Gastrocnemius medialis (tissue), 4 donors: ENCODE measurements around the gene PARP1. TPM values are rescaled to one million over a fixed set of nuclear protein-coding genes. Genes with fewer than 3 reads are reported as not detected.

Source experiments
- ATAC-seq, 2 donors: fragments of 150-250 bp; one replicate each; pipeline ENCODE4 v1.9.1; 2016
- DNase-seq, 2 donors: peaks; one replicate each; pipeline ENCODE4 v3.0.0-alpha.2; 2019
- H3K27ac ChIP-seq, 4 donors: fragments of 200-600 bp; sonication (generic); 1 replicate in 1 of 4; 2 replicates in 3 of 4; pipeline ENCODE4 v1.5.1; 2016 to 2018; ENCODE audit warnings: mild to moderate bottlenecking in 2 of 4, moderate library complexity in 1 of 4
- H3K27me3 ChIP-seq, 3 donors: fragments of 200-600 bp; sonication (generic) in 2 of 3; 1 replicate in 1 of 3; 2 replicates in 2 of 3; pipeline versions ENCODE4 v1.5.1 to v1.6.0; 2016 to 2019; ENCODE audit warnings: mild to moderate bottlenecking in 1 of 3, moderate library complexity in 1 of 3
- H3K36me3 ChIP-seq, 2 donors: fragments of 200-600 bp; sonication (generic) in 1 of 2; one replicate each; pipeline ENCODE4 v1.5.1; 2017 to 2018
- H3K4me1 ChIP-seq, 2 donors: fragments of 200-600 bp; sonication (generic) in 1 of 2; one replicate each; pipeline ENCODE4 v1.5.1; 2016 to 2017; ENCODE audit warnings: mild to moderate bottlenecking in 2 of 2
- H3K4me3 ChIP-seq, 4 donors: fragments of 200-600 bp; sonication (generic) in 3 of 4; 1 replicate in 1 of 4; 2 replicates in 3 of 4; pipeline ENCODE4 v1.5.1; 2016 to 2019; ENCODE audit warnings: mild to moderate bottlenecking in 2 of 4
- H3K9me3 ChIP-seq, 3 donors: fragments of 200-600 bp; sonication (generic) in 2 of 3; 1 replicate in 1 of 3; 2 replicates in 2 of 3; pipeline ENCODE4 v1.5.1; 2016 to 2019
- CTCF ChIP-seq, 5 experiments: fragments of 450-650 bp in 3 of 5; fragments of 200-600 bp in 2 of 5; sonication (generic) in 2 of 5; IDR thresholded peaks in 4 of 5; conservative IDR thresholded peaks in 1 of 5; 1 replicate in 4 of 5; 2 replicates in 1 of 5; pipeline ENCODE4 v1.5.1; 2016 to 2019; ENCODE audit warnings: antibody characterized with exemption in 5 of 5, mild to moderate bottlenecking in 3 of 5, moderate library complexity in 3 of 5
- POLR2A ChIP-seq, 2 donors: fragments of 450-650 bp; IDR thresholded peaks; one replicate each; pipeline ENCODE4 v1.6.1; 2017; ENCODE audit warnings: antibody characterized with exemption in 2 of 2, mild to moderate bottlenecking in 2 of 2, moderate library complexity in 2 of 2
- in situ Hi-C, 4 donors: fragments of 200-750 bp; cut with MboI; loops; one replicate each; pipeline versions ENCODE4 v1.15.0 to v1.8.0; 2017; ENCODE audit warnings: low sequenced_read_pairs in 4 of 4
- intact Hi-C: fragments of 100-400 bp; cut with DNase I; formaldehyde crosslinking; loops from one replicate; pipeline ENCODE4 v1.15.1; 2023; ENCODE audit warnings: low total_unique reads
- total RNA-seq, 4 donors: library from RNA; depleted of rRNA; stranded (reverse); fragments of >200 nt; gene quantifications; one replicate each; pipeline versions ENCODE4 v1.1.0 to v1.2.3, GENCODE V29; 2016

PARP1 gene
- total RNA-seq, 4 donors from 2014 or later, result 63.8 to 117 (median 99.7) TPM

- TF ChIP-seq CTCF (IDR thresholded peaks at IDR 0.05 in 4 of 5, conservative IDR thresholded peaks at IDR 0.05 in 1 of 5) (no peak), POLR2A (IDR thresholded peaks at IDR 0.05) (no peak)
- DNase-seq (no peak), ATAC-seq (no peak)
- H3K9me3 ChIP-seq, result no peaks in the 10 kb centered on the region
- H3K27me3 ChIP-seq, result no peaks in the 10 kb centered on the region
- no peak overlapping the region for H3K4me3 ChIP-seq
- in situ Hi-C loops (no loop called here), intact Hi-C loops (no loop called here)
- H3K36me3 ChIP-seq, result peaks cover 0 to 9% of the 10 kb centered on the region in 2 donors
- peak overlapping the region in 1 of 4 donors; percentile 9 for H3K27ac ChIP-seq
- H3K4me1 ChIP-seq, result peaks cover 70 to 76% of the 10 kb centered on the region in 2 donors
Observed at GRCh38 chr1:226404063-226404903, 3.6 kb downstream of the PARP1 start.

GRCh38 chr1:226403201-226404034 is 4.5 kb downstream of the PARP1 start:
- Histone ChIP-seq H3K27me3 (no peaks in the 10 kb centered on the region), H3K4me3 (no peak overlapping the region), H3K36me3 (peaks cover 0 to 9% of the 10 kb centered on the region in 2 donors), H3K4me1 (peaks cover 74 to 79% of the 10 kb centered on the region in 2 donors), H3K9me3 (no peaks in the 10 kb centered on the region), H3K27ac (peak overlapping the region in 1 of 4 donors; percentile 38)
- intact Hi-C loops, result no loop called here
- TF ChIP-seq CTCF (IDR thresholded peaks at IDR 0.05 in 4 of 5, conservative IDR thresholded peaks at IDR 0.05 in 1 of 5), result no peak
- no peak for TF ChIP-seq POLR2A (IDR thresholded peaks at IDR 0.05)
- DNase-seq, result no peak
- in situ Hi-C loops, result no loop called here
- no peak for ATAC-seq

- H3K4me1 ChIP-seq, result peaks cover 79 to 84% of the 10 kb centered on the region in 2 donors
- intact Hi-C loops (no loop called here), in situ Hi-C loops (no loop called here)
- DNase-seq (no peak), ATAC-seq (no peak)
- H3K27me3 ChIP-seq, result no peaks in the 10 kb centered on the region
- no peaks in the 10 kb centered on the region for H3K9me3 ChIP-seq
- TF ChIP-seq CTCF (IDR thresholded peaks at IDR 0.05 in 4 of 5, conservative IDR thresholded peaks at IDR 0.05 in 1 of 5) (no peak), POLR2A (IDR thresholded peaks at IDR 0.05) (no peak)
- peaks cover 0 to 9% of the 10 kb centered on the region in 2 donors for H3K36me3 ChIP-seq
- H3K27ac ChIP-seq, result peak overlapping the region in 1 of 4 donors; percentile 38
- H3K4me3 ChIP-seq, result no peak overlapping the region
Observed at GRCh38 chr1:226402739-226403165, 5.1 kb downstream of the PARP1 start.

- H3K4me3 ChIP-seq, result no peak overlapping the region
- in situ Hi-C loops, result no loop called here
- H3K27me3 ChIP-seq, result no peaks in the 10 kb centered on the region
- DNase-seq, result no peak
- TF ChIP-seq CTCF (IDR thresholded peaks at IDR 0.05 in 4 of 5, conservative IDR thresholded peaks at IDR 0.05 in 1 of 5) (no peak), POLR2A (IDR thresholded peaks at IDR 0.05) (no peak)
- ATAC-seq, result no peak
- peaks cover 0 to 9% of the 10 kb centered on the region in 2 donors for H3K36me3 ChIP-seq
- H3K27ac ChIP-seq, result peak overlapping the region; percentile 74 to 82 (median 75)
- peaks cover 83 to 89% of the 10 kb centered on the region in 2 donors for H3K4me1 ChIP-seq
- intact Hi-C loops, result no loop called here
- no peaks in the 10 kb centered on the region for H3K9me3 ChIP-seq
Observed at GRCh38 chr1:226401355-226402303, 6.3 kb downstream of the PARP1 start.
